ENCODE measurements around the gene COMMD3.

COMMD3 gene

DNA sequence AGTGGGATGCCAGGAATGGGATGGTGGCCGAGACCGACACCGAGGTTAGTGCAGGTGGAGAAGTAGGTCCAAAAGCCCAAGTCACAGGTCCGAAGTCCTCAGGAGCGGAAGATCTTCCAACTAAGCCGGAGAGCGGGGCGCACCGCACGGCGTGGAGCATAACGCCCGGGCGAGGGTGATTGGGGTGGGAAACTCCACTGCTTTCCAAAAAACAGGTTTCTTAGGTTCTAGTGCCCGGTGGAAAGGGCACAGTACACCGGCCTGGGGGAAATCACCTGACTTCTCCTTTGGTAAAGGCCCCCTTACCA is 17.7 kb downstream of the COMMD3 start:
- DNase-seq (ENCODE audit: extremely low read depth, low read depth) = no peak
- no peak for TF ChIP-seq CTCF (IDR thresholded peaks at IDR 0.05; ENCODE audit: low read depth, low read length)

DNA sequence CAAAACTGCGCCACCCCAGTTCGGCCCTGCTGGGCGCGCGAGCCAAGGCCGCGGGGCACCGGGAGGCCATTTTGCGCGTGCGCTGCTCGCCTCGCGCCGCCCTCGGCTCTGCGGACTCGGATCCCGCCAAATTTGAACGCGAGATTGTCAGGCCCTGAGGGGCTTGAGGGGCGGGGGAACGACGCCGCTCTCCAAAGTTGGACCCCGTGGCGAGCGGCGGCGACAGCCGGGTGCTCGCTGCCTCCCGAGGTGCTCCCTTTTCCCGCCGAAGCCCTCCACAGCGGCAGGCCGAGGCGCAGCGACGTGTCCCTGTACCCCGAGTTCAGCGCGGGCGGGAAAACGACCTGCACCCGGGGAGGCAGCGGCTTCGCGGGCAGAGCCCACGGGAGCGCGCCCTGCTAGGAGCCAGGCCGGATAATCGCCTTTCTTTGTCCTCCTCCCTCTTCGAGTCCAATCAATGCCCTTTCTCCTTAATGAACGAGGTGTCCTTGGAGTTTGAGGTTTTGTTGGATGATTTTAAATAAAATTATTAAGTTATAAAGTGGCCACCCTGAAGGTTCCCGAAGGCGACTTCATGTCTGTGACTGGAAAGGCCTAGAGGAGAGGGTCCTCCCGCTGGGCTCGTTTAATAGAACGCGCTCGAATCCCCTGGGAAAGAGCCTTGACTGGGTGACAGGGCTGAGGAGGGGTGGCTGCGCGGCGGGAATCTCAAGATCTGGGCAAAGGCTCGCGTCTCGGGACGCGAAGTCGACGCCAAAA is 18.4 kb downstream of the COMMD3 start:
- no peak for TF ChIP-seq CTCF (IDR thresholded peaks at IDR 0.05; ENCODE audit: low read depth, low read length)
- DNase-seq (ENCODE audit: extremely low read depth, low read depth) = no peak

- no peak for DNase-seq (ENCODE audit: extremely low read depth, low read depth)
- no peak for TF ChIP-seq CTCF (IDR thresholded peaks at IDR 0.05; ENCODE audit: low read depth, low read length)
Measured at GRCh38 chr10:22335173-22335933, 19.2 kb downstream of the COMMD3 start.

GRCh38 chr10:22338185-22338900 is 22.2 kb downstream of the COMMD3 start:
- TF ChIP-seq CTCF (IDR thresholded peaks at IDR 0.05; ENCODE audit: low read depth, low read length) = no peak
- no peak for DNase-seq (ENCODE audit: extremely low read depth, low read depth)

DNA sequence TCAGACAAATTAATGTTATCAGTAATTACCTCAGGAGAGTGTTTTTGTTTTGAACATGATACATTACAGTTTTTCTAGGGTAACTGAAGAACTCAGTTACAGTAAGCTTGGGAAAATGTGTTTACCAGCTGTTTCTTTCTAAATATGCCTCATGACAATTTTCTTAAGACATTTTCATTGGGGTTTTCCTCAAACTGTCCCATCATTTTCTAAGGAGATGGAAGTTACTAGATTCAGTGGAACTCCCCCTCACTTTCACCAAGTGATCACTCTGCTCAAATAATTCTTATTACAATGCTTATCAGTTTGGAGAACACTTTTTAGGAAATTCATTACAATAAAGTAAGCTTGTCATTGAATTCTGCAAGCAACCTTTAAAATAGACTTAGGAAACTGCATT is 22.7 kb downstream of the COMMD3 start:
- no peak for DNase-seq (ENCODE audit: extremely low read depth, low read depth)
- TF ChIP-seq CTCF (IDR thresholded peaks at IDR 0.05; ENCODE audit: low read depth, low read length) = no peak

DNA sequence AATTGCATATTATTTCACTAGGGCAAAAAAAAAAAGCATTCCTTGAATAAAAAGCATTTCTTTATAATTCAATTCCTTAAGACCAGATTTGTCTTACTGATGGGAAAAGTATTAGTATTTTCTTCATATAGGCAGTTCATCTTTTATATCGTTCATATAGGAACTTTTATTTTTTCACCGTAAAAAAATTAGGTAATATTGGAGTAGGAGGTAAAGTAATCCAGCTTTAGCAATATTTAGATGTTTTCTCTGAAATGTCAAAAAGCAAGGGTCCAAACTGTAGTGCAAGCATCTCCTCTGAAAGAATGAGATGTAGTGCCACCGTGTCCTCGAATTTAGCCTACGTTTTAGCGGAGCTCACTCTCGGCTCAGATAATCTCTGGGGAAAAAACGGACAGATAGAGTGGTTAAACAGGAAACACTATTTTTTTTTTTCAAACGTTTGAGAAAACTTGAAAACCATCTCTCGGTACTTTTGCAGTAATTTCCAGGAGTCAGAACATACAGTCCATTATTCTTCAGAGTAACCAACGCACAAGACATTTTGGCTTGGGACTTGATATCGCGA is 23.7 kb downstream of the COMMD3 start:
- no peak for DNase-seq (ENCODE audit: extremely low read depth, low read depth)

More for the DNA sequence above, 23.7 kb downstream of the COMMD3 start:
- no peak for TF ChIP-seq CTCF (IDR thresholded peaks at IDR 0.05; ENCODE audit: low read depth, low read length)

Measured in AG09319 (cell line).